Loucy (cell line): ENCODE results near the gene CTSF.

Source experiments
- H2AFZ ChIP-seq: fragments of 200-600 bp; sonication (generic); 2 replicates; pipeline ENCODE4 v1.6.0; 2016; ENCODE audit warnings: antibody characterized with exemption, mild to moderate bottlenecking, low read length, moderate library complexity
- H3F3A ChIP-seq: fragments of 200-600 bp; 2 replicates; pipeline ENCODE4 v1.6.0; 2016; ENCODE audit warnings: antibody characterized with exemption, low read depth, mild to moderate bottlenecking
- H3K27me3 ChIP-seq: fragments of 200-600 bp; sonication (generic); 2 replicates; pipeline ENCODE4 v1.6.1; 2014; ENCODE audit warnings: low read length, mild to moderate bottlenecking; ENCODE audit not compliant: insufficient read depth, poor library complexity, severe bottlenecking
- H3K36me3 ChIP-seq: fragments of 200-600 bp; sonication (generic); 2 replicates; pipeline ENCODE4 v1.6.1; 2016; ENCODE audit warnings: low read length; ENCODE audit not compliant: insufficient read depth
- H3K4me1 ChIP-seq: fragments of 200-600 bp; sonication (generic); 2 replicates; pipeline ENCODE4 v1.5.1; 2014; ENCODE audit warnings: low read length, mild to moderate bottlenecking; ENCODE audit not compliant: insufficient read depth, poor library complexity, severe bottlenecking
- H3K4me2 ChIP-seq: fragments of 200-600 bp; sonication (generic); 2 replicates; pipeline ENCODE4 v1.6.0; 2014; ENCODE audit warnings: antibody characterized with exemption, low read length, low read depth, mild to moderate bottlenecking; ENCODE audit not compliant: poor library complexity, severe bottlenecking
- H3K4me3 ChIP-seq: fragments of 200-600 bp; sonication (generic); 2 replicates; pipeline ENCODE4 v1.5.1; 2014; ENCODE audit warnings: low read length, mild to moderate bottlenecking, mixed read lengths; ENCODE audit not compliant: poor library complexity, severe bottlenecking
- H3K79me2 ChIP-seq: fragments of 200-600 bp; sonication (generic); 2 replicates; pipeline ENCODE4 v1.6.1; 2014; ENCODE audit warnings: low read length; ENCODE audit not compliant: insufficient read depth
- H3K9ac ChIP-seq: fragments of 200-600 bp; sonication (generic); 2 replicates; pipeline ENCODE4 v1.6.0; 2014; ENCODE audit warnings: mild to moderate bottlenecking, low read depth, low read length, moderate library complexity; ENCODE audit not compliant: poor library complexity, severe bottlenecking
- H3K9me2 ChIP-seq: fragments of 200-600 bp; sonication (generic); replicated peaks from 2 replicates; pipeline ENCODE4 v1.6.1; 2016; ENCODE audit warnings: low read depth, low read length, mixed read lengths
- H3K9me3 ChIP-seq: fragments of 200-600 bp; sonication (generic); 2 replicates; pipeline ENCODE4 v1.6.1; 2014; ENCODE audit warnings: mild to moderate bottlenecking, antibody characterized with exemption, low read length, low read depth; ENCODE audit not compliant: insufficient read depth
- H4K20me1 ChIP-seq: fragments of 200-600 bp; sonication (generic); 2 replicates; pipeline ENCODE4 v1.6.0; 2014; ENCODE audit warnings: antibody characterized with exemption, low read length, mild to moderate bottlenecking; ENCODE audit not compliant: insufficient read depth, poor library complexity, severe bottlenecking
- EZH2phosphoT487 ChIP-seq: fragments of 200-600 bp; IDR thresholded peaks from 2 replicates; pipeline ENCODE4 v1.6.1; 2018; ENCODE audit warnings: antibody characterized with exemption, mild to moderate bottlenecking, moderate library complexity, borderline replicate concordance
- TF ChIP-seq, protein P1 (sequence below): fragments of 200-600 bp; sonication (generic); conservative IDR thresholded peaks from 2 replicates; pipeline ENCODE4 v1.5.1; 2014; ENCODE audit warnings: mild to moderate bottlenecking, antibody characterized with exemption, low read length

Gene CTSF

DNA sequence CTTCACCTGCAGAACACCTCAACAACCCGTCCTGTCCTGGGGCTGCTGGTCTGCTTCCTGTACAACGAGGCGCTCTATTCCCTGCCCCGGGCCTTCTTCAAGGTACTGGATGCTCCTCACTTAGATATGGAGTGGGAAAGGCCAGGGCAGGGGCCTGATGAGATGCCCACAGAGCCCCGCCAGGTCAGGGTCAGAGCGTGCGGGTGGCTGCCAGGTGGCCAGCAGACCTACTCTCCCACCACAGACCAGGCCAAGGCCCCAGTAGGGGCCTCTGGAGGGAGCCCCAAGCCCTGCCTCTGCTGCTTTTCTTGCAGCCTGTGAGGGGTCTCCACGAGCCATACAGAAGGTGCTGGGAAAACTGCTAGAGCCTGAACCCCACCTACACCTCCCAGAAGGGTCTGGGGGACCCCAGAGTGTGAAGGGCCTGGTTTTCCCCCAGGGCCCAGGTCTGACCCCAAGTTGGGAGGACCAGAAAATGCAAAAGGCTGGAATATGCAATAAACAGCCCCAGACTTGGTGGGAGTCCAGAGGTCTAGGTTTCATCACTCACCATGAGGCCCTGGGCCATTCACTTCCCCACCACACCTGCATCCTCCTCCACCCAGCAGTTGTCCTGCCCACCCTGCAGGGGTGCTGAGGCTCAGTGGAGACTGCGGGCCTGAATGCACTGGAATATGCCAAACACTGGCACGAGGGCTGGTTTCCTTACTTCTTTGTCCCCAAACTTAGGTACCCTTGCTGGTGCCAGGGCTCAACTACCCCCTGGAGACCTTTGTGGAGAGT, 37.3 kb downstream of the CTSF start:
- Histone ChIP-seq H3K4me3 (no peak overlapping the region), H4K20me1 (no peaks in the 10 kb centered on the region), H3K4me1 (no peaks in the 10 kb centered on the region), H3K27me3 (no peaks in the 10 kb centered on the region), H3K4me2 (no peak overlapping the region), H3F3A (no peaks in the 10 kb centered on the region), H3K79me2 (no peaks in the 10 kb centered on the region), H3K9me3 (no peaks in the 10 kb centered on the region), H2AFZ (no peak overlapping the region), H3K9me2 (no peaks in the 10 kb centered on the region), H3K36me3 (no peaks in the 10 kb centered on the region), H3K9ac (no peak overlapping the region)
- no peak for TF ChIP-seq EZH2phosphoT487
- TF ChIP-seq, protein P1, sequence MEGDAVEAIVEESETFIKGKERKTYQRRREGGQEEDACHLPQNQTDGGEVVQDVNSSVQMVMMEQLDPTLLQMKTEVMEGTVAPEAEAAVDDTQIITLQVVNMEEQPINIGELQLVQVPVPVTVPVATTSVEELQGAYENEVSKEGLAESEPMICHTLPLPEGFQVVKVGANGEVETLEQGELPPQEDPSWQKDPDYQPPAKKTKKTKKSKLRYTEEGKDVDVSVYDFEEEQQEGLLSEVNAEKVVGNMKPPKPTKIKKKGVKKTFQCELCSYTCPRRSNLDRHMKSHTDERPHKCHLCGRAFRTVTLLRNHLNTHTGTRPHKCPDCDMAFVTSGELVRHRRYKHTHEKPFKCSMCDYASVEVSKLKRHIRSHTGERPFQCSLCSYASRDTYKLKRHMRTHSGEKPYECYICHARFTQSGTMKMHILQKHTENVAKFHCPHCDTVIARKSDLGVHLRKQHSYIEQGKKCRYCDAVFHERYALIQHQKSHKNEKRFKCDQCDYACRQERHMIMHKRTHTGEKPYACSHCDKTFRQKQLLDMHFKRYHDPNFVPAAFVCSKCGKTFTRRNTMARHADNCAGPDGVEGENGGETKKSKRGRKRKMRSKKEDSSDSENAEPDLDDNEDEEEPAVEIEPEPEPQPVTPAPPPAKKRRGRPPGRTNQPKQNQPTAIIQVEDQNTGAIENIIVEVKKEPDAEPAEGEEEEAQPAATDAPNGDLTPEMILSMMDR = no peak

GRCh38 chr11:66529655-66530054, 38.8 kb downstream of the CTSF start:
- H3K9me3 ChIP-seq = no peaks in the 10 kb centered on the region
- H3K4me2 ChIP-seq = no peak overlapping the region
- H3K9ac ChIP-seq = no peak overlapping the region
- no peak overlapping the region for H3K4me3 ChIP-seq
- H4K20me1 ChIP-seq = no peaks in the 10 kb centered on the region
- no peaks in the 10 kb centered on the region for H3K79me2 ChIP-seq
- TF ChIP-seq, protein P1 = no peak
- TF ChIP-seq EZH2phosphoT487 = no peak
- no peaks in the 10 kb centered on the region for H3K4me1 ChIP-seq
- H3K27me3 ChIP-seq = no peaks in the 10 kb centered on the region
- H3F3A ChIP-seq = no peaks in the 10 kb centered on the region
- no peaks in the 10 kb centered on the region for H3K36me3 ChIP-seq
- H2AFZ ChIP-seq = no peak overlapping the region
- no peaks in the 10 kb centered on the region for H3K9me2 ChIP-seq

GRCh38 chr11:66529069-66529468, 39.3 kb downstream of the CTSF start:
- Histone ChIP-seq H3K79me2 (no peaks in the 10 kb centered on the region), H2AFZ (no peak overlapping the region), H3K27me3 (no peaks in the 10 kb centered on the region), H3K4me2 (no peak overlapping the region), H3K9ac (no peak overlapping the region), H4K20me1 (no peaks in the 10 kb centered on the region), H3K9me2 (no peaks in the 10 kb centered on the region), H3K4me1 (no peaks in the 10 kb centered on the region), H3K9me3 (no peaks in the 10 kb centered on the region), H3F3A (no peaks in the 10 kb centered on the region), H3K4me3 (no peak overlapping the region), H3K36me3 (no peaks in the 10 kb centered on the region)
- TF ChIP-seq, protein P1 = no peak
- no peak for TF ChIP-seq EZH2phosphoT487
